ENCODE data around the gene PFN1.
A peak's percentile ranks its signal among the peaks of the same experiment; 100 is the strongest.

Gene PFN1

DNA sequence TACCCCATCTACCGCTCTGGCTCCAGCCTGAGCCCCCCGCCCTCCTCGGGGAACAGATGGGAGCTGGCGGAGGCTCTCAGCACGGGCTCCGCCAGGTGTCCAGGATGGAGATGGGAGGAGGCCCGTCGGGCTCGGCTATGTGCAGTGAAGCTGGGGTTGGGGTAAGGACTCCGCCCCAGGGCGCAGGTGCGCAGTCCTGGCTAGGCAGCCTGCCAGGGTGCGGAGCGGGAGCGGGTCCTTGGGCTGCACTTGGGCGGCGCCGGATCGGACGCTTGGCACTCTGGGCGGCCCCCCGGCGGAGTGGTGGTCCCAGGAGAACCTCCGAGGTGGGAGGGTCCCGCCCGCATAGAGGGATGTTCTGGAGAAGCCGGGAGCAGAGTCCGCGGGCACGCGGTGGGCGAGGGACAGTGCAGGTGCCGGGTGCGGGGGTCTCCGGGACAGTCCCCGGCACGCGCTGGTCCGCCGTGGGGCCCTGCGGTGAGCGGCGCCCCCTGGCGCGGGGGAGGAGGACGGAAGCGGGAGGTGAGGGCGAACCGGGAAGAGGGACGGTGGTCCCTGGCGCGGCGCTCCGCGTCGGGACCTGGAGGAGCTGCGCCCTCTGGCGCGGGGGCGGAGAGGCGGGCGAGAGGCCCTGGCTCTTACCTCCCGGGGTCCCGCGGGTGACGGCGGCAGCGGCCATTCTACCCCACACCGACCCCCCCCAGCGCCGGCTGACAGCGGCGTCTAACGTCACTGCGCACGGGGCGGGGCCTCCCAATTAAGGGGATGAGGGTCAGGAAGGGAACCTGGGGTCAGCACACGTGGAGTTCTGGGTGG, 38.8 kb upstream of the PFN1 start, which contains the start of gene CAMTA2:
Gene CAMTA2 (minus strand): TSS at position 725 of the 816 bp plus-strand sequence. CDS start 1,453 bp downstream, outside the sequence.
- Histone ChIP-seq H2BK5ac (ENCODE audit: low read length) (no peak within 1 kb of the TSS), H3K79me2 (ENCODE audit: control insufficient read depth, insufficient read depth, low read length) (no peaks in the 10 kb centered on the region), H3K36me3 (ENCODE audit: control insufficient read depth, insufficient read depth, low read length) (no peaks in the 10 kb centered on the region), H2AK5ac (ENCODE audit: low read length) (no peak within 1 kb of the TSS), H2BK15ac (replicated peaks; ENCODE audit: low read depth) (no peak within 1 kb of the TSS), H3K23ac (ENCODE audit: low read length) (peak within 1 kb of the TSS; percentile 32), H3K4me3 (ENCODE audit: low read length) (peak within 1 kb of the TSS; percentile 51), H2BK120ac (ENCODE audit: low read depth, low read length) (no peak within 1 kb of the TSS), H3K27ac (ENCODE audit: low read depth, low read length) (no peak within 1 kb of the TSS), H3K4me1 (ENCODE audit: control insufficient read depth, low read depth, low read length) (peaks cover 6% of the 10 kb centered on the region), H3K9ac (ENCODE audit: low read length) (peak within 1 kb of the TSS; percentile 79), H3K18ac (ENCODE audit: low read length) (peak within 1 kb of the TSS; percentile 13), H3K79me1 (ENCODE audit: low read length) (no peaks in the 10 kb centered on the region), H4K5ac (ENCODE audit: low read length) (no peak within 1 kb of the TSS), H3K4me2 (ENCODE audit: low read length) (peak within 1 kb of the TSS; percentile 95), H4K8ac (ENCODE audit: low read depth, low read length) (no peak within 1 kb of the TSS), H3K27me3 (ENCODE audit: insufficient read depth, low read length, poor library complexity) (no peaks in the 10 kb centered on the region), H3K4ac (ENCODE audit: low read depth, low read length) (no peak within 1 kb of the TSS), H3K56ac (ENCODE audit: low read length) (peak within 1 kb of the TSS; percentile 88)
- DNase-seq, result peak; percentile 71
- no CpG with 5 or more reads among the region's 78 CpGs for WGBS (ENCODE audit: extremely low coverage, insufficient coverage, low lambda C conversion rate)

DNA sequence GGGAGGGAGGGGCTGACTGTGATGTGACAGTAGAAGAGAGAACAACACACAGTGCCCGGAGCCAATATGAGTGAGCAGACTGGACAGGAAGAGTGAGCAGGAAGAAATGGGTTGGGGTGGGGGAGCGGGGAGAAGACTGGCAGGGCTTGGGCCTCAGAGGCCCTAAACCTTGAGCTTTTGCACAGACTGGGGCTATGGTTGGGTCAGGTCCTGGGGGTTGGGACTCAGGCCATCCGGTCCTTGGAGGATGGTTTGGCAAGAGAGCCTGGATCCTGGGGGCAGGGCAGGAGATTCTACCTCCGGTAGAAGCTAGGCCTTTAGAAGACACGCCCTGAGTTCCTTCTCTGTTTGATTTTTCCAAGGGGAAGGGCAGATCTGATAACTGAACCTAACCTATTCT, 38.1 kb upstream of the PFN1 start:
- Histone ChIP-seq H4K5ac (ENCODE audit: low read length) (no peak overlapping the region), H3K56ac (ENCODE audit: low read length) (peak overlapping the region; percentile 79), H3K79me1 (ENCODE audit: low read length) (no peaks in the 10 kb centered on the region), H3K79me2 (ENCODE audit: control insufficient read depth, insufficient read depth, low read length) (no peaks in the 10 kb centered on the region), H2AK5ac (ENCODE audit: low read length) (no peak overlapping the region), H2BK120ac (ENCODE audit: low read depth, low read length) (no peak overlapping the region), H3K23ac (ENCODE audit: low read length) (no peak overlapping the region), H3K4me2 (ENCODE audit: low read length) (no peak overlapping the region), H4K8ac (ENCODE audit: low read depth, low read length) (no peak overlapping the region), H3K4me3 (ENCODE audit: low read length) (no peak overlapping the region), H2BK5ac (ENCODE audit: low read length) (no peak overlapping the region), H3K27ac (ENCODE audit: low read depth, low read length) (no peak overlapping the region), H3K27me3 (ENCODE audit: insufficient read depth, low read length, poor library complexity) (no peaks in the 10 kb centered on the region), H3K4ac (ENCODE audit: low read depth, low read length) (no peak overlapping the region), H3K4me1 (ENCODE audit: control insufficient read depth, low read depth, low read length) (peaks cover 6% of the 10 kb centered on the region), H3K18ac (ENCODE audit: low read length) (no peak overlapping the region), H3K9ac (ENCODE audit: low read length) (no peak overlapping the region), H2BK15ac (replicated peaks; ENCODE audit: low read depth) (no peak overlapping the region), H3K36me3 (ENCODE audit: control insufficient read depth, insufficient read depth, low read length) (no peaks in the 10 kb centered on the region)
- no peak for DNase-seq
- WGBS (ENCODE audit: extremely low coverage, insufficient coverage, low lambda C conversion rate), result no CpG with 5 or more reads among the region's 5 CpGs

DNA sequence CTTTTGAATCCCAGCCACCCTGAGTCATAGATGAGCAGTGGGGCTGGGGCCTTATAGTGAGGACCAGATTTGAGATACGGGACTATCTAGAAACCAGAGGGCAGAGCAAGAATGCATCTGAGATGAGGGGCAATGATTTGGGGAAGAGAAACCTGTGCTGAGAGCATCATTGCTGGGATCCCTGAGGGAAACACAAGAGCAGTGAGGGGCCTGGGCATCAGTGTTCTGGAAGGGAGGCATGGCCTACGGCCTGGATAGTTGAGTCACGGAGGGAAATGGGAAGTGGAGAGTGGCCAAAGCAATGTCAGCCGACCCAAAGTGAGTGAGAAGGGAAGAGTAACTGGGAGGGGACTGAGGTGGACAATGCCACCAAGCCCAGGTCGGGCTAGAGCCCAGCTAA, 34.0 kb upstream of the PFN1 start:
- no peak overlapping the region for H3K18ac ChIP-seq (ENCODE audit: low read length)
- H3K4me2 ChIP-seq (ENCODE audit: low read length), result no peak overlapping the region
- H2BK15ac ChIP-seq (replicated peaks; ENCODE audit: low read depth), result no peak overlapping the region
- no CpG with 5 or more reads among the region's 5 CpGs for WGBS (ENCODE audit: extremely low coverage, insufficient coverage, low lambda C conversion rate)
- no peaks in the 10 kb centered on the region for H3K79me2 ChIP-seq (ENCODE audit: control insufficient read depth, insufficient read depth, low read length)
- no peak for DNase-seq
- no peaks in the 10 kb centered on the region for H3K36me3 ChIP-seq (ENCODE audit: control insufficient read depth, insufficient read depth, low read length)
- H4K5ac ChIP-seq (ENCODE audit: low read length), result no peak overlapping the region
- no peak overlapping the region for H3K56ac ChIP-seq (ENCODE audit: low read length)
- H2BK5ac ChIP-seq (ENCODE audit: low read length), result no peak overlapping the region
- no peaks in the 10 kb centered on the region for H3K4me1 ChIP-seq (ENCODE audit: control insufficient read depth, low read depth, low read length)
- H3K27me3 ChIP-seq (ENCODE audit: insufficient read depth, low read length, poor library complexity), result no peaks in the 10 kb centered on the region
- no peak overlapping the region for H3K27ac ChIP-seq (ENCODE audit: low read depth, low read length)
- H3K4me3 ChIP-seq (ENCODE audit: low read length), result no peak overlapping the region
- no peak overlapping the region for H3K9ac ChIP-seq (ENCODE audit: low read length)
- no peak overlapping the region for H2AK5ac ChIP-seq (ENCODE audit: low read length)
- no peak overlapping the region for H2BK120ac ChIP-seq (ENCODE audit: low read depth, low read length)
- H3K23ac ChIP-seq (ENCODE audit: low read length), result no peak overlapping the region
- no peaks in the 10 kb centered on the region for H3K79me1 ChIP-seq (ENCODE audit: low read length)
- no peak overlapping the region for H4K8ac ChIP-seq (ENCODE audit: low read depth, low read length)
- no peak overlapping the region for H3K4ac ChIP-seq (ENCODE audit: low read depth, low read length)

DNA sequence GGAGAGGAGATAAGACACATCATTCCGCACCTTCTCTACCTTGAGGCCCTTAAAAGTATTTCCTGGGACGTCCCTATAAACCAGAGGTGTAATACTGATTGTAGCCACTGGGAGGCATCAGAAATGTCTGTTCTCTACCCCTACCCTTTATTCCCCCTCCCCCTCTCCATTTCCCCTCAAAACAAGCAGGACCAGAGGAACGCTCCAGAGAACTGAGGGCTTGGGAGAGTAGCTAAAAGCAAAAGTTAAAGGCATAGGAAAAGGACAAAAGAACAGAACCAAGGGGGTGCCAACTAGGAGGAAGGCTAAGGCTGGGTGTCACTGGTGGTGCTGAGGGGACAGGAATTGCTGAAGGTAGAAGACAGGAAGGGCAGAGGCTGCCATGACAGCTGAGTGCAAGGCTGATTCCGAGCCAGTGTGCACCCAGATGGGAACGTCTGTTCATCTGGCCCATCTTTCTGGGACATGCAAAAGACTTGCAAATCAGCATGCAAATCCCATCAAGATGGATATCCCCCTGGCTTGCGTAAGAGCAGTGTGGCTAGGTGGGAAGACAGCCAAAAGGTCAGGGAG, 32.4 kb upstream of the PFN1 start:
- H2BK120ac ChIP-seq (ENCODE audit: low read depth, low read length), result no peak overlapping the region
- no peak overlapping the region for H2AK5ac ChIP-seq (ENCODE audit: low read length)
- H3K4me1 ChIP-seq (ENCODE audit: control insufficient read depth, low read depth, low read length), result no peaks in the 10 kb centered on the region
- H3K79me2 ChIP-seq (ENCODE audit: control insufficient read depth, insufficient read depth, low read length), result no peaks in the 10 kb centered on the region
- H3K23ac ChIP-seq (ENCODE audit: low read length), result no peak overlapping the region
- H4K8ac ChIP-seq (ENCODE audit: low read depth, low read length), result no peak overlapping the region
- no peak overlapping the region for H2BK15ac ChIP-seq (replicated peaks; ENCODE audit: low read depth)
- no peak overlapping the region for H3K27ac ChIP-seq (ENCODE audit: low read depth, low read length)
- no peak overlapping the region for H3K56ac ChIP-seq (ENCODE audit: low read length)
- H4K5ac ChIP-seq (ENCODE audit: low read length), result no peak overlapping the region
- H3K4ac ChIP-seq (ENCODE audit: low read depth, low read length), result no peak overlapping the region
- H3K18ac ChIP-seq (ENCODE audit: low read length), result no peak overlapping the region
- DNase-seq, result peak; percentile 90
- no peak overlapping the region for H3K9ac ChIP-seq (ENCODE audit: low read length)
- no peak overlapping the region for H3K4me3 ChIP-seq (ENCODE audit: low read length)
- H3K36me3 ChIP-seq (ENCODE audit: control insufficient read depth, insufficient read depth, low read length), result no peaks in the 10 kb centered on the region
- no peaks in the 10 kb centered on the region for H3K27me3 ChIP-seq (ENCODE audit: insufficient read depth, low read length, poor library complexity)
- WGBS (ENCODE audit: extremely low coverage, insufficient coverage, low lambda C conversion rate), result no CpG with 5 or more reads among the region's 6 CpGs
- no peaks in the 10 kb centered on the region for H3K79me1 ChIP-seq (ENCODE audit: low read length)
- no peak overlapping the region for H3K4me2 ChIP-seq (ENCODE audit: low read length)
- no peak overlapping the region for H2BK5ac ChIP-seq (ENCODE audit: low read length)

DNA sequence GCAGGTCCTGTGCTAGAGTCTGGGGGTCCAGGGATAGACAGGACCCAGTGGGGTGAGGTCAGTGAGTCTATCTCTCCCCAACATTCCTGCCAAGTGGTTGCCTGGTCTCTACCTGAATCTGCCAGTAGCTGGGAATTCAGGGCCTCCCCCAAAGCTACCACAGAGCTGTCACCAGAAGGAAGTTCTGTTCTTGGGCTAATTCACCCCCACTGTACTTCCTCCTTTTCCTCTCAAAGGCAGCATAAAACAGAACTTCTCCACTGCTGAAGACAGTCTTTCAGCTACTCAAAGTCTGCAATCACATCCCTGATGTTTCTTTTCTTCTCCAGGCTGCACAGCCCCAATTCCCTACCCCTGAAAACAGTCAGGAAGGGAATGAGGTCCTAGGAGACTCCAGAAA, 30.4 kb upstream of the PFN1 start:
- Histone ChIP-seq H3K27me3 (ENCODE audit: insufficient read depth, low read length, poor library complexity) (no peaks in the 10 kb centered on the region), H3K27ac (ENCODE audit: low read depth, low read length) (no peak overlapping the region), H3K4ac (ENCODE audit: low read depth, low read length) (no peak overlapping the region), H2BK120ac (ENCODE audit: low read depth, low read length) (no peak overlapping the region), H3K4me2 (ENCODE audit: low read length) (no peak overlapping the region), H3K79me1 (ENCODE audit: low read length) (no peaks in the 10 kb centered on the region), H3K18ac (ENCODE audit: low read length) (no peak overlapping the region), H3K79me2 (ENCODE audit: control insufficient read depth, insufficient read depth, low read length) (no peaks in the 10 kb centered on the region), H4K8ac (ENCODE audit: low read depth, low read length) (no peak overlapping the region), H3K56ac (ENCODE audit: low read length) (no peak overlapping the region), H3K4me1 (ENCODE audit: control insufficient read depth, low read depth, low read length) (no peaks in the 10 kb centered on the region), H3K4me3 (ENCODE audit: low read length) (no peak overlapping the region), H3K23ac (ENCODE audit: low read length) (no peak overlapping the region), H3K36me3 (ENCODE audit: control insufficient read depth, insufficient read depth, low read length) (no peaks in the 10 kb centered on the region), H4K5ac (ENCODE audit: low read length) (no peak overlapping the region), H2BK5ac (ENCODE audit: low read length) (no peak overlapping the region), H3K9ac (ENCODE audit: low read length) (no peak overlapping the region), H2AK5ac (ENCODE audit: low read length) (no peak overlapping the region), H2BK15ac (replicated peaks; ENCODE audit: low read depth) (no peak overlapping the region)
- DNase-seq, result no peak
